A673 (cell line): ENCODE measurements around the gene BASP1. TPM values are rescaled to one million over a fixed set of nuclear protein-coding genes. Genes with fewer than 3 reads are reported as not detected.

Source experiments
- BruUV-seq: library from RNA; stranded (reverse); fragments of 400-500 nt; replicated peaks from 2 replicates; lab custom pipeline; 2021; lab: Mats Ljungman, UMichigan
- CTCF ChIA-PET: fragments of 300-600 bp; sonication (Branson Sonifier 250); formaldehyde crosslinking; loops from one replicate; lab custom pipeline; 2022; ENCODE audit warnings: antibody characterized with exemption; lab: Charles Lee
- POLR2A ChIA-PET: fragments of 300-600 bp; sonication (Branson Sonifier 250); formaldehyde crosslinking; loops from one replicate; lab custom pipeline; 2022; ENCODE audit warnings: antibody characterized with exemption; ENCODE audit not compliant: low non-redundant PET; lab: Charles Lee
- DNase-seq: peaks from one replicate; pipeline ENCODE4 v3.0.0-alpha.2; 2015; ENCODE audit warnings: low spot score
- H3K27ac ChIP-seq: fragments of 200-600 bp; sonication (generic); 2 replicates; pipeline ENCODE4 v1.5.1; 2016; ENCODE audit warnings: mixed run types, low read depth, mild to moderate bottlenecking, mixed read lengths, antibody characterized with exemption, low read length; ENCODE audit not compliant: poor library complexity, severe bottlenecking
- H3K27me3 ChIP-seq: fragments of 200-600 bp; sonication (generic); replicated peaks from 2 replicates; pipeline ENCODE4 v1.6.1; 2017; ENCODE audit warnings: mixed run types, low read depth, mild to moderate bottlenecking, mixed read lengths, antibody characterized with exemption, low read length; ENCODE audit not compliant: insufficient read depth, poor library complexity
- H3K36me3 ChIP-seq: fragments of 200-600 bp; sonication (generic); 2 replicates; pipeline ENCODE4 v1.6.1; 2016; ENCODE audit warnings: mixed run types, mild to moderate bottlenecking, mixed read lengths, antibody characterized with exemption, low read length; ENCODE audit not compliant: insufficient read depth, poor library complexity, severe bottlenecking
- H3K4me1 ChIP-seq: fragments of 200-600 bp; sonication (generic); 2 replicates; pipeline ENCODE4 v1.6.1; 2017; ENCODE audit warnings: mixed run types, mild to moderate bottlenecking, mixed read lengths, antibody characterized with exemption, low read length; ENCODE audit not compliant: insufficient read depth, poor library complexity, severe bottlenecking
- H3K4me3 ChIP-seq: fragments of 200-600 bp; sonication (generic); 2 replicates; pipeline ENCODE4 v1.5.1; 2016; ENCODE audit warnings: low read depth, mixed run types, mild to moderate bottlenecking, mixed read lengths, low read length; ENCODE audit not compliant: poor library complexity, severe bottlenecking
- H3K9me3 ChIP-seq: fragments of 200-600 bp; sonication (generic); 2 replicates; pipeline ENCODE4 v1.6.1; 2016; ENCODE audit warnings: mixed run types, low read depth, mild to moderate bottlenecking, mixed read lengths, antibody characterized with exemption, low read length; ENCODE audit not compliant: poor library complexity, severe bottlenecking
- CTCF ChIP-seq: fragments of 300-800, 200-600 bp; sonication (generic); conservative IDR thresholded peaks from 2 replicates; pipeline ENCODE4 v1.5.1; 2017; ENCODE audit warnings: low read depth, mild to moderate bottlenecking, antibody characterized with exemption, low read length, moderate library complexity, mixed read lengths
- EZH2 ChIP-seq: fragments of 200-600 bp; sonication (generic); IDR thresholded peaks from 2 replicates; pipeline ENCODE4 v1.6.1; 2017; ENCODE audit warnings: borderline replicate concordance, low read depth, mild to moderate bottlenecking, mixed read lengths, antibody characterized with exemption, low read length; ENCODE audit not compliant: poor library complexity, severe bottlenecking
- intact Hi-C: fragments of 100-400 bp; cut with micrococcal nuclease; formaldehyde crosslinking; loops from one replicate; pipeline ENCODE4 v1.10.0; 2022; ENCODE audit not compliant: unreplicated experiment
- total RNA-seq: library from RNA; stranded (reverse); gene quantifications from 2 replicates; pipeline ENCODE4 v1.2.3, GENCODE V29; 2021

The BASP1 gene
- total RNA-seq, 1 experiment from 2014 or later, result 394 TPM

- no peaks in the 10 kb centered on the region for H3K9me3 ChIP-seq
- TF ChIP-seq CTCF (no peak), EZH2 (no peak)
- H3K27ac ChIP-seq, result no peak overlapping the region
- DNase-seq, result no peak
- no peak overlapping the region for H3K4me3 ChIP-seq
- intact Hi-C loops, result no loop called here
- ChIA-PET CTCF (no interaction called here), POLR2A (no interaction called here)
- no peaks in the 10 kb centered on the region for H3K27me3 ChIP-seq
- BruUV-seq, result no TSS peak
- peaks cover 35% of the 10 kb centered on the region for H3K4me1 ChIP-seq
- H3K36me3 ChIP-seq, result peaks cover 40% of the 10 kb centered on the region
These were observed 13.5 kb downstream of the BASP1 start for GRCh38 chr5:17230808-17231525.

- no peak for DNase-seq
- Histone ChIP-seq H3K27me3 (no peaks in the 10 kb centered on the region), H3K9me3 (no peaks in the 10 kb centered on the region), H3K4me1 (peaks cover 26% of the 10 kb centered on the region), H3K4me3 (no peak overlapping the region), H3K27ac (no peak overlapping the region), H3K36me3 (peaks cover 40% of the 10 kb centered on the region)
- intact Hi-C loops, result no loop called here
- TF ChIP-seq EZH2 (no peak), CTCF (no peak)
- POLR2A ChIA-PET, result no interaction called here
- no TSS peak for BruUV-seq
- CTCF ChIA-PET, result no interaction called here
These were observed 15.0 kb downstream of the BASP1 start for GRCh38 chr5:17232405-17232804.

DNA sequence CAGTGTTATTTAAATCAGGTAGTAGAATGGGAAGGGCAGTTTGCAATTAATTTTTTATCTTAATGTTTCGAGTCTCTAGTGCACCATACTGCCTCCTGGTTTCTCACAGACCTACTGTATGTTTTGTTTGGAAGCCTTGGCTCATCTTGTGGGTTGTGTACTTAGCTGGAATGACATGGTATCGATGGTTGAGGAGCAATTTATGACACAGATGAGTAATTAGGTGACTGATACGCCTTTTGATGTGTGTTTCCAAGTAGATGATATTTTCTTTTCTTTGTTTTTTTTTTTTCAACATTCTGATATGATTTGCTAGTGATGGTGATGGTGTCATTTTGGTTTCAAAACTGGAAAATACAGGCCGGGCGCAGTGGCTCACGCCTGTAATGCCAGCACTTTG lies 16.1 kb downstream of the BASP1 start:
- no TSS peak for BruUV-seq
- no peak for DNase-seq
- Histone ChIP-seq H3K9me3 (no peaks in the 10 kb centered on the region), H3K27me3 (no peaks in the 10 kb centered on the region), H3K27ac (no peak overlapping the region), H3K4me1 (peaks cover 27% of the 10 kb centered on the region), H3K4me3 (no peak overlapping the region), H3K36me3 (peaks cover 30% of the 10 kb centered on the region)
- intact Hi-C loops, result no loop called here
- ChIA-PET POLR2A (interaction anchor here (0.7 kb wide), 1 partner anchor 224 kb away, joined by 5 read pairs; no protein-coding TSS in a partner anchor), CTCF (no interaction called here)
- TF ChIP-seq CTCF, result no peak
- TF ChIP-seq EZH2, result no peak
